ENCODE results near the gene NAT16.

DNA sequence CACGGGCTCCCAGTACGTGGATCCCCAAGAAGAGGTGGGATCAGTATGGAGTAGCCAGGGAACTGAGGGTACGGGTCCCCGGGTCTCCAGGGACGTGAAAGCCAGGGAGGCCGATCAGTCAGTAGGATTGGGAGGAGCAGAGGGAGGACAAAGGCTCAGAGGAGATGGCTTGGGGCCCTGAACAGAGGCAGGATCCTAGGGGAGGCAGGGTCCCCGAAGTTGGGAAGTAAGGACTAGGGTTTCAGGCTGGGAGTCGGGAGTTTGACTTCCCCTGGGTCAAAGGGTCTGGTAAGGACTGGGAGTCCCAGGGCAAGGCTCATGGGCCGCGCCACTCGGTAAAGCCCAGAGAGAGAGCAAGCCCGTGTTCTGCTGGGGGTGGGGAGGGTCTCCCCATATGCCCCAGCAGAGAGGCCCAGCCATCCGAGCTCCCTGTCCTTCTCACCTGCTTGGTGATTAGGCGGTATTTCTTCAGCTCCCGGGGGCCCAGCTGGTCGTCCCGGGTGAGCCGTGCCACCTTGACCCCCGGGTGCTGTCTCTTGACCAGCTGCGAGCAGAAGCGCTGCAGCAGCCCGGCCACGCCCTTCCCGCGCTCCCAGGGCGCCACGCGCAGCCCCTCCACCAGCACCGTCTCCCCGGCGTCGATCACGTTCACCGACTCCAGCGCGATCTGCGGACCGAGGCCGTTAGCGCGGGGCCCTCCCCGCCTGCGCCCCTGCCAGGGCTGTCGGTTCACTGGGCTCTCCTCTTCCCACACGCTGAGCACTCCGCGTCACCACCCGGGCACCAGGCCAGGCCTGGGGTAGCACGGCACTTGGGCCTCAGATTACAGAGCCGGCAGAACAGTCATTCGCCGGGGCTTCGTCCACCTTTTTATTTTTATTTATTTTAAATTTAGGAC lies 7.0 kb downstream of the NAT16 start:
- TF ChIP-seq, protein P1, sequence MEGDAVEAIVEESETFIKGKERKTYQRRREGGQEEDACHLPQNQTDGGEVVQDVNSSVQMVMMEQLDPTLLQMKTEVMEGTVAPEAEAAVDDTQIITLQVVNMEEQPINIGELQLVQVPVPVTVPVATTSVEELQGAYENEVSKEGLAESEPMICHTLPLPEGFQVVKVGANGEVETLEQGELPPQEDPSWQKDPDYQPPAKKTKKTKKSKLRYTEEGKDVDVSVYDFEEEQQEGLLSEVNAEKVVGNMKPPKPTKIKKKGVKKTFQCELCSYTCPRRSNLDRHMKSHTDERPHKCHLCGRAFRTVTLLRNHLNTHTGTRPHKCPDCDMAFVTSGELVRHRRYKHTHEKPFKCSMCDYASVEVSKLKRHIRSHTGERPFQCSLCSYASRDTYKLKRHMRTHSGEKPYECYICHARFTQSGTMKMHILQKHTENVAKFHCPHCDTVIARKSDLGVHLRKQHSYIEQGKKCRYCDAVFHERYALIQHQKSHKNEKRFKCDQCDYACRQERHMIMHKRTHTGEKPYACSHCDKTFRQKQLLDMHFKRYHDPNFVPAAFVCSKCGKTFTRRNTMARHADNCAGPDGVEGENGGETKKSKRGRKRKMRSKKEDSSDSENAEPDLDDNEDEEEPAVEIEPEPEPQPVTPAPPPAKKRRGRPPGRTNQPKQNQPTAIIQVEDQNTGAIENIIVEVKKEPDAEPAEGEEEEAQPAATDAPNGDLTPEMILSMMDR (IDR thresholded peaks at IDR 0.05; ENCODE audit: borderline replicate concordance, extremely low read depth, low read length, poor library complexity, severe bottlenecking) = no peak
- no peak for TF ChIP-seq EZH2 (IDR thresholded peaks at IDR 0.05; ENCODE audit: borderline replicate concordance, low read depth, low read length, severe bottlenecking)

Data from DND-41 (cell line).